Neural cell (in vitro differentiated cells): ENCODE measurements around the gene SETD4. TPM values are rescaled to one million over a fixed set of nuclear protein-coding genes. Genes with fewer than 3 reads are reported as not detected.

Source experiments
- H2AFZ ChIP-seq: fragments of 200-600, 300-800 bp; sonication (generic), shearing (Covaris generic); 2 replicates; pipeline ENCODE4 v1.6.0; 2014; ENCODE audit warnings: low read depth, mild to moderate bottlenecking, antibody characterized with exemption, low read length, moderate library complexity
- H3F3A ChIP-seq: fragments of 200-600 bp; shearing (Covaris generic); 2 replicates; pipeline ENCODE4 v1.6.1; 2016; ENCODE audit warnings: mild to moderate bottlenecking, moderate library complexity, mixed read lengths, antibody characterized with exemption, low read length; ENCODE audit not compliant: insufficient read depth, poor library complexity, severe bottlenecking
- H3K27ac ChIP-seq: fragments of 200-600, 300-800 bp; sonication (generic), shearing (Covaris generic); 2 replicates; pipeline ENCODE4 v1.5.1; 2014; ENCODE audit warnings: mild to moderate bottlenecking, low read length, moderate library complexity
- H3K27me3 ChIP-seq: fragments of 300-800, 200-600 bp; sonication (generic), shearing (Covaris generic); 2 replicates; pipeline ENCODE4 v1.6.0; 2014; ENCODE audit warnings: mild to moderate bottlenecking, low read depth, low read length, moderate library complexity; ENCODE audit not compliant: insufficient read depth
- H3K36me3 ChIP-seq: fragments of 300-800, 200-600 bp; sonication (generic), shearing (Covaris generic); 2 replicates; pipeline ENCODE4 v1.5.1; 2014; ENCODE audit warnings: mild to moderate bottlenecking, antibody characterized with exemption, low read length, moderate library complexity; ENCODE audit not compliant: insufficient read depth
- H3K4me2 ChIP-seq: fragments of 300-800, 200-600 bp; sonication (generic), shearing (Covaris generic); 2 replicates; pipeline ENCODE4 v1.6.0; 2014; ENCODE audit warnings: mild to moderate bottlenecking, low read length
- H3K4me3 ChIP-seq: fragments of 300-800, 200-600 bp; sonication (generic), shearing (Covaris generic); 2 replicates; pipeline ENCODE4 v1.5.1; 2014; ENCODE audit warnings: mild to moderate bottlenecking, low read length, moderate library complexity
- H3K79me2 ChIP-seq: fragments of 200-600 bp; shearing (Covaris generic); replicated peaks from 2 replicates; pipeline ENCODE4 v1.6.0; 2014; ENCODE audit warnings: mild to moderate bottlenecking, low read length, moderate library complexity; ENCODE audit not compliant: insufficient read depth
- H3K9ac ChIP-seq: fragments of 300-800, 200-600 bp; sonication (generic), shearing (Covaris generic); 2 replicates; pipeline ENCODE4 v1.6.1; 2016; ENCODE audit warnings: mild to moderate bottlenecking, low read length, mixed read lengths
- H3K9me2 ChIP-seq: fragments of 200-600 bp; shearing (Covaris generic); 2 replicates; pipeline ENCODE4 v1.6.1; 2016; ENCODE audit warnings: mild to moderate bottlenecking, low read length, mixed read lengths; ENCODE audit not compliant: insufficient read depth
- H3K9me3 ChIP-seq: fragments of 200-600, 300-800 bp; sonication (generic), shearing (Covaris generic); 2 replicates; pipeline ENCODE4 v1.6.1; 2016; ENCODE audit warnings: mild to moderate bottlenecking, mixed run types, low read length, moderate library complexity, mixed read lengths
- H4K20me1 ChIP-seq: fragments of 200-600 bp; shearing (Covaris generic); 2 replicates; pipeline ENCODE4 v1.6.1; 2016; ENCODE audit warnings: mild to moderate bottlenecking, mixed run types; ENCODE audit not compliant: insufficient read depth
- CTCF ChIP-seq: fragments of 450-650 bp; IDR thresholded peaks from 2 replicates; pipeline ENCODE4 v1.5.1; 2014; ENCODE audit warnings: antibody characterized with exemption, mild to moderate bottlenecking, moderate library complexity; ENCODE audit not compliant: poor library complexity, severe bottlenecking
- EP300 ChIP-seq: fragments of 450-650 bp; conservative IDR thresholded peaks from 2 replicates; pipeline ENCODE4 v1.6.1; 2014; ENCODE audit warnings: antibody characterized with exemption, mild to moderate bottlenecking, moderate library complexity; ENCODE audit not compliant: poor library complexity, severe bottlenecking
- EZH2 ChIP-seq: fragments of 200-600, 300-800 bp; shearing (Covaris generic), sonication (generic); IDR thresholded peaks from 2 replicates; pipeline ENCODE4 v1.6.1; 2014; ENCODE audit warnings: antibody characterized with exemption, low read length, borderline replicate concordance, mild to moderate bottlenecking; ENCODE audit not compliant: insufficient read depth, poor library complexity, severe bottlenecking
- MXI1 ChIP-seq: fragments of 450-650 bp; conservative IDR thresholded peaks from 2 replicates; pipeline ENCODE4 v1.6.1; 2014; ENCODE audit warnings: antibody characterized with exemption, mild to moderate bottlenecking; ENCODE audit not compliant: poor library complexity, severe bottlenecking
- POLR2AphosphoS5 ChIP-seq: IDR thresholded peaks from 2 replicates; pipeline ENCODE4 v1.6.1; 2012
- RAD21 ChIP-seq: fragments of 450-650 bp; conservative IDR thresholded peaks from 2 replicates; pipeline ENCODE4 v1.6.1; 2014; ENCODE audit warnings: antibody characterized with exemption, mild to moderate bottlenecking, moderate library complexity
- REST ChIP-seq: IDR thresholded peaks from 2 replicates; pipeline ENCODE4 v1.6.1; 2012; ENCODE audit warnings: borderline replicate concordance
- SMC3 ChIP-seq: fragments of 450-650 bp; conservative IDR thresholded peaks from 2 replicates; pipeline ENCODE4 v1.6.1; 2014; ENCODE audit warnings: antibody characterized with exemption, mild to moderate bottlenecking, moderate library complexity; ENCODE audit not compliant: poor library complexity
- TAF1 ChIP-seq: IDR thresholded peaks from 2 replicates; pipeline ENCODE4 v1.6.1; 2012; ENCODE audit warnings: low read depth
- polyA plus RNA-seq: library from polyadenylated mRNA; depleted of rRNA; stranded (reverse); fragments of >200 nt; gene quantifications from 2 replicates; pipeline ENCODE4 v1.2.3, GENCODE V29; 2014

Gene SETD4
- polyA plus RNA-seq, 1 donor from 2014 or later, result 64.4 TPM

- Histone ChIP-seq H3K4me2 (no peak overlapping the region), H3K79me2 (peaks cover 16% of the 10 kb centered on the region), H3F3A (no peaks in the 10 kb centered on the region), H3K27ac (no peak overlapping the region), H4K20me1 (no peaks in the 10 kb centered on the region), H3K4me3 (no peak overlapping the region), H3K27me3 (no peaks in the 10 kb centered on the region), H3K9me2 (no peaks in the 10 kb centered on the region), H2AFZ (no peak overlapping the region), H3K9me3 (no peaks in the 10 kb centered on the region), H3K9ac (no peak overlapping the region), H3K36me3 (peaks cover 5% of the 10 kb centered on the region)
- TF ChIP-seq EP300, result no peak
- TF ChIP-seq CTCF, result no peak
Observed at GRCh38 chr21:36053715-36054062, 6.6 kb downstream of the SETD4 start.

- Histone ChIP-seq H3K4me3 (no peak overlapping the region), H3K4me2 (no peak overlapping the region), H3K36me3 (peaks cover 5% of the 10 kb centered on the region), H3K9ac (no peak overlapping the region), H3K27ac (no peak overlapping the region), H3K9me3 (no peaks in the 10 kb centered on the region), H2AFZ (no peak overlapping the region), H4K20me1 (no peaks in the 10 kb centered on the region), H3F3A (no peaks in the 10 kb centered on the region), H3K9me2 (no peaks in the 10 kb centered on the region), H3K27me3 (no peaks in the 10 kb centered on the region), H3K79me2 (peaks cover 10% of the 10 kb centered on the region)
- TF ChIP-seq TAF1 (no peak), SMC3 (no peak), EZH2 (no peak), EP300 (no peak), MXI1 (no peak), RAD21 (no peak), CTCF (no peak), REST (no peak), POLR2AphosphoS5 (no peak)
Observed at GRCh38 chr21:36052860-36053714, 7.2 kb downstream of the SETD4 start.
